ENCODE measurements around the gene EPC2. TPM values are rescaled to one million over a fixed set of nuclear protein-coding genes. Genes with fewer than 3 reads are reported as not detected.
"Not testable (repeated sequence)": the region's sequence is repeated elsewhere in the genome, so short reads cannot be mapped to it uniquely, and the experiment has no call there.

The EPC2 gene
- total and polyA plus RNA-seq, 4 donors: 7.0 to 65.3 (median 20.8) TPM

DNA sequence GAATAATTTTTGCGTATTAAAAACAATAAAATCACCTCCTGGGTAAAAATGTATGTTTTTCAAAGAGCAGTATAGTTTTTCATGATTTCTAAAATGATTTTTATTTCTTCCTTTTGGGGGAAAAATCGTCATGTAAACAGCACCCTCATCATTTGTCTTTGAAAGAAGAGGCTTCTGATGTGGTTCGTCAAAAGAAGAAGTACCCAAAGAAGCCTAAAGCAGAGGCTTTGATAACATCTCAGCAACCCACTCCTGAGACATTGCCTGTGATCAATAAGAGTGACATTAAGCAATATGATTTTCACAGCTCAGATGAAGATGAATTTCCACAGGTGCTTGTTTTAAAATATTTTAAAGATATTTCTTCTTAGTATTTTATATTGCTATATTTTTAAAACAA, 120.3 kb downstream of the EPC2 start:
- DNase-seq (no peak), ATAC-seq (ENCODE audit: insufficient read depth, low FRiP score) (no peak)
- TF ChIP-seq, protein P1, sequence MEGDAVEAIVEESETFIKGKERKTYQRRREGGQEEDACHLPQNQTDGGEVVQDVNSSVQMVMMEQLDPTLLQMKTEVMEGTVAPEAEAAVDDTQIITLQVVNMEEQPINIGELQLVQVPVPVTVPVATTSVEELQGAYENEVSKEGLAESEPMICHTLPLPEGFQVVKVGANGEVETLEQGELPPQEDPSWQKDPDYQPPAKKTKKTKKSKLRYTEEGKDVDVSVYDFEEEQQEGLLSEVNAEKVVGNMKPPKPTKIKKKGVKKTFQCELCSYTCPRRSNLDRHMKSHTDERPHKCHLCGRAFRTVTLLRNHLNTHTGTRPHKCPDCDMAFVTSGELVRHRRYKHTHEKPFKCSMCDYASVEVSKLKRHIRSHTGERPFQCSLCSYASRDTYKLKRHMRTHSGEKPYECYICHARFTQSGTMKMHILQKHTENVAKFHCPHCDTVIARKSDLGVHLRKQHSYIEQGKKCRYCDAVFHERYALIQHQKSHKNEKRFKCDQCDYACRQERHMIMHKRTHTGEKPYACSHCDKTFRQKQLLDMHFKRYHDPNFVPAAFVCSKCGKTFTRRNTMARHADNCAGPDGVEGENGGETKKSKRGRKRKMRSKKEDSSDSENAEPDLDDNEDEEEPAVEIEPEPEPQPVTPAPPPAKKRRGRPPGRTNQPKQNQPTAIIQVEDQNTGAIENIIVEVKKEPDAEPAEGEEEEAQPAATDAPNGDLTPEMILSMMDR (IDR thresholded peaks at IDR 0.05; ENCODE audit: control extremely low read depth, extremely low read depth): no peak
- H3K9me3 ChIP-seq (ENCODE audit: control insufficient read depth in 4 of 4, insufficient read depth in 3 of 4, low read length in 3 of 4): no peaks in the 10 kb centered on the region
- H3K4me3 ChIP-seq: no peak overlapping the region
- peaks cover 0 to 7% (median 0%) of the 10 kb centered on the region in 5 donors for H3K4me1 ChIP-seq (ENCODE audit: control insufficient read depth in 5 of 5, insufficient read depth in 5 of 5, low read length in 5 of 5)
- no peak overlapping the region for H3K27ac ChIP-seq (ENCODE audit: low read depth in 1 of 2, low read length in 1 of 2)
- no peaks in the 10 kb centered on the region for H3K27me3 ChIP-seq (ENCODE audit: control insufficient read depth in 3 of 3, insufficient read depth in 3 of 3, low read length in 2 of 3)
- no peak overlapping the region for H3K9ac ChIP-seq (ENCODE audit: insufficient read depth in 1 of 2, low read length in 2 of 2)
- 58 to 78% methylated on average over 3 of the region's 3 CpGs for WGBS, 2 donors
- peaks cover 3 to 13% (median 8%) of the 10 kb centered on the region in 4 donors for H3K36me3 ChIP-seq (ENCODE audit: control insufficient read depth in 4 of 4, insufficient read depth in 4 of 4, low read length in 4 of 4)

GRCh38 chr2:148770047-148770446, 125.5 kb downstream of the EPC2 start:
- Histone ChIP-seq H3K9me3 (ENCODE audit: control insufficient read depth in 4 of 4, insufficient read depth in 3 of 4, low read length in 3 of 4) (no peaks in the 10 kb centered on the region), H3K36me3 (ENCODE audit: control insufficient read depth in 4 of 4, insufficient read depth in 4 of 4, low read length in 4 of 4) (peaks cover 5 to 19% (median 11%) of the 10 kb centered on the region in 4 donors), H3K27me3 (ENCODE audit: control insufficient read depth in 3 of 3, insufficient read depth in 3 of 3, low read length in 2 of 3) (no peaks in the 10 kb centered on the region), H3K9ac (ENCODE audit: insufficient read depth in 1 of 2, low read length in 2 of 2) (no peak overlapping the region), H3K4me3 (no peak overlapping the region), H3K4me1 (ENCODE audit: control insufficient read depth in 5 of 5, insufficient read depth in 5 of 5, low read length in 5 of 5) (peaks cover 0 to 7% (median 0%) of the 10 kb centered on the region in 5 donors), H3K27ac (ENCODE audit: low read depth in 1 of 2, low read length in 1 of 2) (no peak overlapping the region)
- no peak for DNase-seq
- ATAC-seq (ENCODE audit: insufficient read depth, low FRiP score): no peak
- WGBS, 2 donors: 99% methylated on average over 4 of the region's 4 CpGs
- TF ChIP-seq, protein P1 (IDR thresholded peaks at IDR 0.05; ENCODE audit: control extremely low read depth, extremely low read depth): no peak

DNA sequence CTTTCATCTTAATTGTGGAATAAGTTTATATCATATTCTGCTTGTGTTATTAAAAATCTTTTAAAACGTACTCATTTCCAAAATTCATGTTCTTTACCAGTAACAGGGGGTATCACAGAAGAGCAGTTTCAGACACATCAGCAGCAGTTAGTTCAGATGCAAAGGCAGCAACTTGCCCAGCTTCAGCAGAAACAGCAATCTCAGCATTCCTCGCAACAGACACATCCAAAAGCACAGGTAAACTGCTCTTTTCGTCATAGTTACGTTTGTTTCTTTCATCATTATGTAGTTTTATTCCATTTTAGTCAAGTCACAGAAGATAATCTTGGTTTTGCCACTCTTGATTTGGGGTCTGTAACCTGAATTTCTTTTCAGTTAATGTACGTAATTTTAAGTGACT, 137.0 kb downstream of the EPC2 start:
- Histone ChIP-seq H3K4me3 (no peak overlapping the region), H3K9ac (ENCODE audit: insufficient read depth in 1 of 2, low read length in 2 of 2) (no peak overlapping the region), H3K27ac (ENCODE audit: low read depth in 1 of 2, low read length in 1 of 2) (no peak overlapping the region), H3K27me3 (ENCODE audit: control insufficient read depth in 3 of 3, insufficient read depth in 3 of 3, low read length in 2 of 3) (no peaks in the 10 kb centered on the region), H3K4me1 (ENCODE audit: control insufficient read depth in 5 of 5, insufficient read depth in 5 of 5, low read length in 5 of 5) (peaks cover 0 to 4% (median 0%) of the 10 kb centered on the region in 5 donors), H3K9me3 (ENCODE audit: control insufficient read depth in 4 of 4, insufficient read depth in 3 of 4, low read length in 3 of 4) (peaks cover 0 to 1% (median 0%) of the 10 kb centered on the region in 4 donors), H3K36me3 (ENCODE audit: control insufficient read depth in 4 of 4, insufficient read depth in 4 of 4, low read length in 4 of 4) (peaks cover 12 to 38% (median 23%) of the 10 kb centered on the region in 4 donors)
- WGBS, 2 donors: 81 to 94% methylated on average over 5 of the region's 5 CpGs
- ATAC-seq (ENCODE audit: insufficient read depth, low FRiP score): no peak
- no peak for DNase-seq
- TF ChIP-seq, protein P1 (IDR thresholded peaks at IDR 0.05; ENCODE audit: control extremely low read depth, extremely low read depth): no peak

- no peak overlapping the region for H3K27ac ChIP-seq (ENCODE audit: low read depth in 1 of 2, low read length in 1 of 2)
- TF ChIP-seq, protein P1 (IDR thresholded peaks at IDR 0.05; ENCODE audit: control extremely low read depth, extremely low read depth): no peak
- ATAC-seq (ENCODE audit: insufficient read depth, low FRiP score): no peak
Measured at GRCh38 chr2:148789059-148789458, 144.5 kb downstream of the EPC2 start.

GRCh38 chr2:148790172-148790571, 145.6 kb downstream of the EPC2 start:
- 92 to 98% methylated on average over 5 of the region's 5 CpGs for WGBS, 2 donors
- not testable (repeated sequence) for ATAC-seq (ENCODE audit: insufficient read depth, low FRiP score); H3K4me3 ChIP-seq

More at GRCh38 chr2:148789059-148789458, 144.5 kb downstream of the EPC2 start:
- Histone ChIP-seq H3K4me3 (no peak overlapping the region), H3K36me3 (ENCODE audit: control insufficient read depth in 4 of 4, insufficient read depth in 4 of 4, low read length in 4 of 4) (peaks cover 7 to 21% (median 14%) of the 10 kb centered on the region in 4 donors), H3K9ac (ENCODE audit: insufficient read depth in 1 of 2, low read length in 2 of 2) (no peak overlapping the region), H3K27me3 (ENCODE audit: control insufficient read depth in 3 of 3, insufficient read depth in 3 of 3, low read length in 2 of 3) (no peaks in the 10 kb centered on the region), H3K9me3 (ENCODE audit: control insufficient read depth in 4 of 4, insufficient read depth in 3 of 4, low read length in 3 of 4) (peaks cover 0 to 1% (median 0%) of the 10 kb centered on the region in 4 donors), H3K4me1 (ENCODE audit: control insufficient read depth in 5 of 5, insufficient read depth in 5 of 5, low read length in 5 of 5) (no peaks in the 10 kb centered on the region)
- no peak for DNase-seq

More at GRCh38 chr2:148790172-148790571, 145.6 kb downstream of the EPC2 start:
- H3K27ac ChIP-seq (ENCODE audit: low read depth in 1 of 2, low read length in 1 of 2); DNase-seq; H3K4me1 ChIP-seq (ENCODE audit: control insufficient read depth in 5 of 5, insufficient read depth in 5 of 5, low read length in 5 of 5); H3K27me3 ChIP-seq (ENCODE audit: control insufficient read depth in 3 of 3, insufficient read depth in 3 of 3, low read length in 2 of 3); H3K9me3 ChIP-seq (ENCODE audit: control insufficient read depth in 4 of 4, insufficient read depth in 3 of 4, low read length in 3 of 4); H3K9ac ChIP-seq (ENCODE audit: insufficient read depth in 1 of 2, low read length in 2 of 2); H3K36me3 ChIP-seq (ENCODE audit: control insufficient read depth in 4 of 4, insufficient read depth in 4 of 4, low read length in 4 of 4): not testable (repeated sequence)

Data from lung (tissue), 12 donors.